HCT116 (cell line): ENCODE results near the gene SYNPO. TPM values are rescaled to one million over a fixed set of nuclear protein-coding genes. Genes with fewer than 3 reads are reported as not detected.

Source experiments
- ATAC-seq: fragments of 200-7000 bp; cut with Tn5 transposase; 2 replicates; pipeline ENCODE4 v1.9.1; 2020; ENCODE audit warnings: mild to moderate bottlenecking, moderate library complexity
- BruUV-seq: library from RNA; stranded (reverse); fragments of 400-500 nt; replicated peaks from 2 replicates; lab custom pipeline; 2021; lab: Mats Ljungman, UMichigan
- CTCF ChIA-PET: fragments of 300-600 bp; sonication (Branson Sonifier 250); formaldehyde crosslinking; loops from one replicate; lab custom pipeline; 2021; ENCODE audit warnings: antibody characterized with exemption; lab: Charles Lee
- POLR2A ChIA-PET: fragments of 300-600, 350-600 bp; sonication (Branson Sonifier 250); formaldehyde crosslinking; loops from one replicate; lab custom pipeline; 2021; ENCODE audit warnings: antibody characterized with exemption; lab: Charles Lee
- RAD21 ChIA-PET, 2 experiments: fragments of 300-600 bp; sonication (Branson Sonifier 250); formaldehyde crosslinking; loops; one replicate each; lab custom pipeline; 2023; ENCODE audit warnings: low total read pairs in 2 of 2; ENCODE audit not compliant: uncharacterized antibody in 2 of 2, unreplicated experiment in 2 of 2, low non-redundant PET in 1 of 2; lab: Charles Lee
- DNase-seq: peaks from one replicate; pipeline ENCODE4 v3.0.0-alpha.2; 2010; ENCODE audit warnings: low read depth, low spot score
- H2AFZ ChIP-seq: fragments of 200-600 bp; shearing (Covaris generic), sonication (generic); 2 replicates; pipeline ENCODE4 v1.6.1; 2017; ENCODE audit warnings: low read depth, mixed run types, mixed read lengths, antibody characterized with exemption, low read length; ENCODE audit not compliant: poor library complexity, severe bottlenecking
- H3K27ac ChIP-seq: 2 replicates; pipeline ENCODE4 v1.5.1; 2012; ENCODE audit warnings: low read depth, low read length
- H3K27me3 ChIP-seq: fragments of 200-600 bp; sonication (generic); 2 replicates; pipeline ENCODE4 v1.6.1; 2016; ENCODE audit warnings: mixed run types, low read length, mixed read lengths; ENCODE audit not compliant: insufficient read depth
- H3K36me3 ChIP-seq, 2 experiments: fragments of 200-500 bp in 1 of 2; fragments of 200-600 bp in 1 of 2; sonication (Bioruptor generic) in 1 of 2; sonication (generic) in 1 of 2; 2 replicates each; pipeline versions ENCODE4 v1.5.1 to v1.6.1; 2014 to 2016; ENCODE audit warnings: low read length in 2 of 2, inconsistent platforms in 1 of 2, mixed read lengths in 1 of 2, mixed run types in 1 of 2; ENCODE audit not compliant: insufficient read depth in 2 of 2, control insufficient read depth in 1 of 2
- H3K4me1 ChIP-seq, 2 experiments: fragments of 200-600 bp in 1 of 2; sonication (generic) in 1 of 2; 2 replicates each; pipeline versions ENCODE4 v1.5.1 to v1.6.1; 2012 to 2017; ENCODE audit warnings: low read length in 2 of 2, inconsistent platforms in 1 of 2, mild to moderate bottlenecking in 1 of 2, mixed read lengths in 1 of 2, mixed run types in 1 of 2, moderate library complexity in 1 of 2; ENCODE audit not compliant: insufficient read depth in 2 of 2, control insufficient read depth in 1 of 2
- H3K4me2 ChIP-seq: fragments of 200-600 bp; sonication (generic); 2 replicates; pipeline ENCODE4 v1.6.1; 2017; ENCODE audit warnings: mixed run types, low read length, mixed read lengths
- H3K4me3 ChIP-seq, 2 experiments: fragments of 200-600 bp in 1 of 2; sonication (generic) in 1 of 2; replicated peaks in 1 of 2; 2 replicates each; pipeline ENCODE4 v1.5.1; 2011 to 2016; ENCODE audit warnings: low read length in 2 of 2, control low read depth in 1 of 2, low read depth in 1 of 2, mild to moderate bottlenecking in 1 of 2, mixed read lengths in 1 of 2, mixed run types in 1 of 2
- H3K79me2 ChIP-seq: fragments of 200-600 bp; sonication (generic); 2 replicates; pipeline ENCODE4 v1.6.1; 2017; ENCODE audit warnings: mild to moderate bottlenecking, mixed run types, low read length, moderate library complexity, mixed read lengths; ENCODE audit not compliant: insufficient read depth
- H3K9ac ChIP-seq: fragments of 200-600 bp; sonication (generic); 2 replicates; pipeline ENCODE4 v1.6.1; 2016; ENCODE audit warnings: low read length, mixed read lengths
- H3K9me2 ChIP-seq: fragments of 200-600 bp; sonication (generic), shearing (Covaris generic); 2 replicates; pipeline ENCODE4 v1.6.1; 2017; ENCODE audit warnings: mixed run types, mild to moderate bottlenecking, moderate library complexity; ENCODE audit not compliant: insufficient read depth
- H3K9me3 ChIP-seq, 2 experiments: fragments of 200-500 bp in 1 of 2; fragments of 200-600 bp in 1 of 2; sonication (Bioruptor generic) in 1 of 2; sonication (generic) in 1 of 2; 2 replicates each; pipeline ENCODE4 v1.6.1; 2014 to 2017; ENCODE audit warnings: low read length in 2 of 2, mixed read lengths in 2 of 2, inconsistent platforms in 1 of 2, low read depth in 1 of 2, mild to moderate bottlenecking in 1 of 2, mixed run types in 1 of 2, moderate library complexity in 1 of 2; ENCODE audit not compliant: control insufficient read depth in 1 of 2, insufficient read depth in 1 of 2
- H4K20me1 ChIP-seq: fragments of 200-600 bp; sonication (generic), shearing (Covaris generic); 2 replicates; pipeline ENCODE4 v1.6.1; 2017; ENCODE audit warnings: mixed run types, mild to moderate bottlenecking, moderate library complexity; ENCODE audit not compliant: insufficient read depth
- CBX3 ChIP-seq: IDR thresholded peaks from 2 replicates; pipeline ENCODE4 v1.6.1; 2012; ENCODE audit warnings: low read depth
- CEBPB ChIP-seq: IDR thresholded peaks from 2 replicates; pipeline ENCODE4 v1.6.1; 2012; ENCODE audit warnings: low read depth
- EGR1 ChIP-seq: IDR thresholded peaks from 2 replicates; pipeline ENCODE4 v1.6.1; 2012; ENCODE audit warnings: low read depth
- ELF1 ChIP-seq: IDR thresholded peaks from 2 replicates; pipeline ENCODE4 v1.6.1; 2012; ENCODE audit warnings: low read depth, borderline replicate concordance
- EZH2phosphoT487 ChIP-seq: fragments of 200-600 bp; IDR thresholded peaks from 2 replicates; pipeline ENCODE4 v1.6.1; 2018; ENCODE audit warnings: antibody characterized with exemption, borderline replicate concordance
- FOSL1 ChIP-seq: IDR thresholded peaks from 2 replicates; pipeline ENCODE4 v1.6.1; 2012; ENCODE audit warnings: low read depth
- MAX ChIP-seq: IDR thresholded peaks from 2 replicates; pipeline ENCODE4 v1.6.1; 2012
- RAD21 ChIP-seq: IDR thresholded peaks from 2 replicates; pipeline ENCODE4 v1.6.1; 2012; ENCODE audit warnings: low read depth, mild to moderate bottlenecking
- SIN3A ChIP-seq: IDR thresholded peaks from 2 replicates; pipeline ENCODE4 v1.6.1; 2012; ENCODE audit warnings: low read depth
- SRF ChIP-seq: IDR thresholded peaks from 2 replicates; pipeline ENCODE4 v1.6.1; 2012; ENCODE audit warnings: low read depth
- ZFX ChIP-seq: fragments of 450-650 bp; IDR thresholded peaks from 2 replicates; pipeline ENCODE4 v1.6.1; 2017
- ZNF274 ChIP-seq: fragments of 200-500 bp; sonication (Bioruptor generic); IDR thresholded peaks from 2 replicates; pipeline ENCODE4 v1.6.1; 2014; ENCODE audit warnings: mild to moderate bottlenecking, low read depth, low read length, inconsistent platforms
- intact Hi-C: fragments of 100-400 bp; cut with micrococcal nuclease; formaldehyde crosslinking; loops from 2 replicates; pipeline ENCODE4 v1.10.0; 2022
- total RNA-seq: library from RNA; stranded (reverse); gene quantifications from one replicate; pipeline ENCODE4 v1.2.1, GENCODE V29; 2021; ENCODE audit not compliant: unreplicated experiment
- TF ChIP-seq, protein P1 (sequence below): IDR thresholded peaks from 2 replicates; pipeline ENCODE4 v1.6.1; 2012
- TF ChIP-seq, protein P2 (sequence below): IDR thresholded peaks from 2 replicates; pipeline ENCODE4 v1.6.1; 2011; ENCODE audit warnings: mild to moderate bottlenecking, low read length, moderate library complexity; ENCODE audit not compliant: insufficient replicate concordance; ENCODE audit errors: extremely low read depth

SYNPO gene
- total RNA-seq, 1 experiment from 2014 or later, result 8.2 TPM

GRCh38 chr5:150659360-150660107 lies 19.1 kb downstream of the SYNPO start:
- H2AFZ ChIP-seq, result no peak overlapping the region
- CTCF ChIA-PET, result interaction anchor here (2.2 kb wide), 1 partner anchor 99 kb away, joined by 13 read pairs; no protein-coding TSS in a partner anchor
- POLR2A ChIA-PET, result no interaction called here
- RAD21 ChIA-PET, result no interaction called here
- no peaks in the 10 kb centered on the region for H3K9me2 ChIP-seq
- DNase-seq, result no peak
- H3K4me2 ChIP-seq, result no peak overlapping the region
- H3K36me3 ChIP-seq, result no peaks in the 10 kb centered on the region
- no TSS peak for BruUV-seq
- H3K4me1 ChIP-seq, result peaks cover 4 to 15% of the 10 kb centered on the region in 2 experiments; a peak in 3 of 4 replicates
- no peaks in the 10 kb centered on the region for H3K9me3 ChIP-seq
- intact Hi-C loops, result loop anchor here (5.0 kb wide), 1 partner anchor 188 kb away; the partner anchor contains the start of gene IRGM
- H3K27me3 ChIP-seq, result no peaks in the 10 kb centered on the region; the same call in 1 of the 2 replicates
- no peak overlapping the region for H3K9ac ChIP-seq
- no peak for ATAC-seq
- H3K4me3 ChIP-seq, result no peak overlapping the region
- H4K20me1 ChIP-seq, result no peaks in the 10 kb centered on the region
- no peak overlapping the region for H3K27ac ChIP-seq
- H3K79me2 ChIP-seq, result no peaks in the 10 kb centered on the region
- no peak for TF ChIP-seq CBX3
- TF ChIP-seq EGR1, result no peak

GRCh38 chr5:150660108-150660831 lies 19.8 kb downstream of the SYNPO start:
- DNase-seq (no peak), ATAC-seq (no peak)
- Histone ChIP-seq H4K20me1 (no peaks in the 10 kb centered on the region), H3K36me3 (no peaks in the 10 kb centered on the region), H3K9me3 (no peaks in the 10 kb centered on the region), H2AFZ (no peak overlapping the region), H3K4me3 (no peak overlapping the region), H3K27me3 (no peaks in the 10 kb centered on the region; the same call in 1 of the 2 replicates), H3K79me2 (no peaks in the 10 kb centered on the region), H3K4me2 (no peak overlapping the region), H3K9me2 (no peaks in the 10 kb centered on the region), H3K4me1 (peaks cover 4 to 15% of the 10 kb centered on the region in 2 experiments; a peak in 3 of 4 replicates), H3K9ac (no peak overlapping the region), H3K27ac (no peak overlapping the region)
- intact Hi-C loops, result no loop called here
- POLR2A ChIA-PET, result no interaction called here
- CTCF ChIA-PET, result no interaction called here
- no TSS peak for BruUV-seq
- RAD21 ChIA-PET, result no interaction called here
- no peak for TF ChIP-seq SRF
- no peak for TF ChIP-seq ZFX
- no peak for TF ChIP-seq CBX3
- no peak for TF ChIP-seq SIN3A
- TF ChIP-seq ZNF274, result no peak
- TF ChIP-seq MAX, result no peak
- TF ChIP-seq EGR1, result no peak
- no peak for TF ChIP-seq FOSL1
- TF ChIP-seq EZH2phosphoT487, result no peak
- no peak for TF ChIP-seq CEBPB
- TF ChIP-seq, protein P1, sequence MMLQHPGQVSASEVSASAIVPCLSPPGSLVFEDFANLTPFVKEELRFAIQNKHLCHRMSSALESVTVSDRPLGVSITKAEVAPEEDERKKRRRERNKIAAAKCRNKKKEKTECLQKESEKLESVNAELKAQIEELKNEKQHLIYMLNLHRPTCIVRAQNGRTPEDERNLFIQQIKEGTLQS, result no peak
- TF ChIP-seq RAD21, result no peak
- TF ChIP-seq, protein P2, sequence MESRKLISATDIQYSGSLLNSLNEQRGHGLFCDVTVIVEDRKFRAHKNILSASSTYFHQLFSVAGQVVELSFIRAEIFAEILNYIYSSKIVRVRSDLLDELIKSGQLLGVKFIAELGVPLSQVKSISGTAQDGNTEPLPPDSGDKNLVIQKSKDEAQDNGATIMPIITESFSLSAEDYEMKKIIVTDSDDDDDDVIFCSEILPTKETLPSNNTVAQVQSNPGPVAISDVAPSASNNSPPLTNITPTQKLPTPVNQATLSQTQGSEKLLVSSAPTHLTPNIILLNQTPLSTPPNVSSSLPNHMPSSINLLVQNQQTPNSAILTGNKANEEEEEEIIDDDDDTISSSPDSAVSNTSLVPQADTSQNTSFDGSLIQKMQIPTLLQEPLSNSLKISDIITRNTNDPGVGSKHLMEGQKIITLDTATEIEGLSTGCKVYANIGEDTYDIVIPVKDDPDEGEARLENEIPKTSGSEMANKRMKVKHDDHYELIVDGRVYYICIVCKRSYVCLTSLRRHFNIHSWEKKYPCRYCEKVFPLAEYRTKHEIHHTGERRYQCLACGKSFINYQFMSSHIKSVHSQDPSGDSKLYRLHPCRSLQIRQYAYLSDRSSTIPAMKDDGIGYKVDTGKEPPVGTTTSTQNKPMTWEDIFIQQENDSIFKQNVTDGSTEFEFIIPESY, result no peak
- TF ChIP-seq ELF1, result no peak
